ENCODE results near the gene SIL1.
"Not testable (repeated sequence)": the region's sequence is repeated elsewhere in the genome, so short reads cannot be mapped to it uniquely, and the experiment has no call there.

The SIL1 gene

GRCh38 chr5:139103762-139104161 is 94.4 kb downstream of the SIL1 start:
- DNase-seq = no peak

- DNase-seq = no peak
Measured at GRCh38 chr5:139100825-139101224, 97.3 kb downstream of the SIL1 start.

GRCh38 chr5:139094154-139095131 is 103.7 kb downstream of the SIL1 start:
- no peak for DNase-seq

GRCh38 chr5:139092741-139093343 is 105.3 kb downstream of the SIL1 start:
- no peak for DNase-seq

GRCh38 chr5:139091439-139092156 is 106.6 kb downstream of the SIL1 start:
- DNase-seq = no peak

- DNase-seq = no peak
Measured at GRCh38 chr5:139090581-139090980, 107.6 kb downstream of the SIL1 start.

- DNase-seq = no peak
Measured at GRCh38 chr5:139088024-139088423, 110.1 kb downstream of the SIL1 start.

GRCh38 chr5:139082813-139083498 is 115.2 kb downstream of the SIL1 start:
- no peak for DNase-seq

GRCh38 chr5:139079991-139080610 is 118.1 kb downstream of the SIL1 start:
- no peak for DNase-seq

- no peak for DNase-seq
Measured at GRCh38 chr5:139079225-139079990, 118.8 kb downstream of the SIL1 start.

- DNase-seq = no peak
Measured at GRCh38 chr5:139078345-139078744, 119.8 kb downstream of the SIL1 start.

- no peak for DNase-seq
Measured at GRCh38 chr5:139077899-139078298, 120.3 kb downstream of the SIL1 start.

GRCh38 chr5:139076111-139076510 is 122.1 kb downstream of the SIL1 start:
- DNase-seq = no peak

GRCh38 chr5:139075066-139076050 is 122.8 kb downstream of the SIL1 start:
- no peak for DNase-seq

- DNase-seq = not testable (repeated sequence)
Measured at GRCh38 chr5:139073956-139074355, 124.2 kb downstream of the SIL1 start.

- no peak for DNase-seq
Measured at GRCh38 chr5:139068494-139069151, 129.5 kb downstream of the SIL1 start.

GRCh38 chr5:139068060-139068459 is 130.1 kb downstream of the SIL1 start:
- no peak for DNase-seq

- DNase-seq = no peak
Measured at GRCh38 chr5:139065306-139065705, 132.9 kb downstream of the SIL1 start.

- DNase-seq = no peak
Measured at GRCh38 chr5:139064613-139065012, 133.6 kb downstream of the SIL1 start.

- DNase-seq = no peak
Measured at GRCh38 chr5:139063664-139064054, 134.5 kb downstream of the SIL1 start.

All from islet precursor cell (in vitro differentiated cells).